Omental fat pad (tissue), 4 donors: ENCODE data around the gene EPS15. TPM values are rescaled to one million over a fixed set of nuclear protein-coding genes. Genes with fewer than 3 reads are reported as not detected.
A peak's percentile ranks its signal among the peaks of the same experiment; 100 is the strongest.

Source experiments
- ATAC-seq: fragments of 150-250 bp; one replicate; pipeline ENCODE4 v1.9.1; 2016; ENCODE audit warnings: mild to moderate bottlenecking, moderate library complexity; ENCODE audit not compliant: low FRiP score
- DNase-seq: peaks from one replicate; pipeline ENCODE4 v3.0.0-alpha.2; 2019; ENCODE audit warnings: low spot score
- total RNA-seq, 4 donors: library from RNA; depleted of rRNA; stranded (reverse); fragments of >200 nt; gene quantifications; one replicate each; pipeline ENCODE4 v1.1.0, GENCODE V29; 2016
- TF ChIP-seq, protein P1 (sequence below), 3 donors: fragments of 450-650 bp; IDR thresholded peaks; one replicate each; pipeline ENCODE4 v1.5.1; 2016 to 2017; ENCODE audit warnings: antibody characterized with exemption in 3 of 3, mild to moderate bottlenecking in 3 of 3, moderate library complexity in 2 of 3

The EPS15 gene
- total RNA-seq = 100 to 1,000 TPM in 1 of 4 donors, 10 to 100 TPM in 3; 83.1 to 186 (median 92.9) TPM

DNA sequence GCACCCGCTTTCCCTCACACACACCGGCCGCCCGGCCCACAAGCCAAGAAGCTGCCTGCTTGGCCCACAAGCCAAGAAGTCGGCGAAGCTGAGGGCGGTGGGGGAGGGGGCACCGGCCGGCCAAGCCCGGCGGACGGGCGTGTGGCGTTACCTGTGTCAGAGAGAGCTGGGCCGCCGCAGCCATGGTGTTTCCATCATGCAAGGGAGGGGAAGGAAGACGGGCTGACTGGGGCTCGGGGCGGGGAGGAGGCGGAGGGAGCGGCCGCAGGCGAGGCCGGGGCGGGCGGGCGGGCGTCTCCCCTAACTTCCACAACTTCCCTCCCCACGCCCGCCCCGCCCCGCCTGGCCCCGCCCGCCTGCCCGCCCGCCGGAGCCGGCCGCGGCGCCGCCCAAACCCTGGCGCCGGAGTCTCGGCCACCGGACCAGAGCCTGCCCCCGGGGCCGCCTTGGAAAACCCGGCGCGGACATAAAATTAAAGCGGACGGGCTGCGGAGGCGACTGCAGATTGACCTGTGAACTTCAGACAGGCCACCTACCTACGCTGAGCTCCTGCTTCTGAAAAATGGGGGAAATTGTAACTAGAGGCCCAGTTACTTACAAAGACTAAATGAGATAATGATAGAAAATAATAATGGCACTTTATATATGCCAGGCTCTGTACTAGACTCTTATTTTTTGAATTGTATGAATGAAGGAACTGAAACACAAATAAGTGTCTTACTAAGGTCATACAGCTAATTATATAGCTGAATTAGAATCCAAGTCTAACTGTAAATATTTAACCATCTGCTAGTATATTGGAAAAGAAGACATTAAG is at the start of gene EPS15:
Gene EPS15, minus strand, starts transcription at position 219 of the 817 bp plus-strand sequence. Its CDS starts 35 bp downstream, at position 184.
- ATAC-seq (peak; percentile 86), DNase-seq (peak; percentile 63)
- TF ChIP-seq, protein P1, sequence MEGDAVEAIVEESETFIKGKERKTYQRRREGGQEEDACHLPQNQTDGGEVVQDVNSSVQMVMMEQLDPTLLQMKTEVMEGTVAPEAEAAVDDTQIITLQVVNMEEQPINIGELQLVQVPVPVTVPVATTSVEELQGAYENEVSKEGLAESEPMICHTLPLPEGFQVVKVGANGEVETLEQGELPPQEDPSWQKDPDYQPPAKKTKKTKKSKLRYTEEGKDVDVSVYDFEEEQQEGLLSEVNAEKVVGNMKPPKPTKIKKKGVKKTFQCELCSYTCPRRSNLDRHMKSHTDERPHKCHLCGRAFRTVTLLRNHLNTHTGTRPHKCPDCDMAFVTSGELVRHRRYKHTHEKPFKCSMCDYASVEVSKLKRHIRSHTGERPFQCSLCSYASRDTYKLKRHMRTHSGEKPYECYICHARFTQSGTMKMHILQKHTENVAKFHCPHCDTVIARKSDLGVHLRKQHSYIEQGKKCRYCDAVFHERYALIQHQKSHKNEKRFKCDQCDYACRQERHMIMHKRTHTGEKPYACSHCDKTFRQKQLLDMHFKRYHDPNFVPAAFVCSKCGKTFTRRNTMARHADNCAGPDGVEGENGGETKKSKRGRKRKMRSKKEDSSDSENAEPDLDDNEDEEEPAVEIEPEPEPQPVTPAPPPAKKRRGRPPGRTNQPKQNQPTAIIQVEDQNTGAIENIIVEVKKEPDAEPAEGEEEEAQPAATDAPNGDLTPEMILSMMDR (IDR thresholded peaks at IDR 0.05) = no peak

DNA sequence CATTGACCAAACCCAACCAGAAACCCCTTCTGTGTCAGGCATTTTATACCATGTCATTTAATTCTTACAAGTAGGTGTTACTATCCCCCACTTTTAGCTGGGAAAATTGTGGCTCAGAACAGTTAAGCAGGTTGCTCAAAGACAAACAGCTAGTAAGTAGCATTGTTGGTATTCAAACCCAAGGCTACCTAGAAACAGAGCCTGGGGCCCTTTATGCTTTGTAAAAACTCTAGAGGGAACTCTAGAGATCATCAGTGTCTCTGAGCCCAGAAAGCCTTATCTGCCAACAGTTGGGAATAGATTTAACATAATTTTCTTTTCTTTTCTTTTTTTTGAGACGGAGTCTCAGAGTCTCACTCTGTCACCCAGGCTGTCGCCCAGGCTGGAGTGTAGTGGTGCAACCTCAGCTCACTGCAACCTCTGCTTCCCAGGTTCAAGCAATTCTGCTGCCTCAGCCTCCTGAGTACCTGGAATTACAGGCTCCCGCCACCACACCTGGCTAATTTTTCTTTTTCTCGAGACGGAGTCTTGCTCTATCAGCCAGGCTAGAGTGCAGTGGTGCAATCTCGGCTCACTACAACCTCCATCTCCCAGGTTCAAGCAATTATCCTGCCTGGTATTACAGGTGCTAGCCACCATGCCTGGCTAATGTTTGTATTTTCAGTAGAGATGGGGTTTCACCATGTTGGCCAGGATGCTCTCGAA is 49.3 kb upstream of the EPS15 start:
- ATAC-seq (no peak), DNase-seq (no peak)
- TF ChIP-seq, protein P1 (IDR thresholded peaks at IDR 0.05) = no peak

DNA sequence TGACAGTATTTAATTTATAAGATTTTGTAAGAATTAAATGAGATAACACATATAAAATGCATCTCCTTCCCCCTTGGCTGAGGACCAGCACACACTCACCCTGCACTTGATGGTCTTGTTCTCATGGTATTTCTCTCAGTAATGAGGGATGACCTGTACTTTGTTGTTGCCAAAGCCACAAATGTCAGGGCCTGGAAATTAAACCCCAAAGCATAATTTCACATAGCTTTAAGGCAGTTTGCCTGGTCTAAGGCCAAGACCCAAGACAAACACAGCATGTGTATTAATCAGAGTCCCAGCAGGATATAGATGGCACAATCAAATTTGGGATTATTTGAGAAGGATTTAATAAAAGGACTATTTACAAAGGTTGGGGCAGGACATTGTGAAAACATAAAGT is 48.6 kb upstream of the EPS15 start:
- ATAC-seq = no peak
- no peak for DNase-seq
- TF ChIP-seq, protein P1 (IDR thresholded peaks at IDR 0.05) = no peak

DNA sequence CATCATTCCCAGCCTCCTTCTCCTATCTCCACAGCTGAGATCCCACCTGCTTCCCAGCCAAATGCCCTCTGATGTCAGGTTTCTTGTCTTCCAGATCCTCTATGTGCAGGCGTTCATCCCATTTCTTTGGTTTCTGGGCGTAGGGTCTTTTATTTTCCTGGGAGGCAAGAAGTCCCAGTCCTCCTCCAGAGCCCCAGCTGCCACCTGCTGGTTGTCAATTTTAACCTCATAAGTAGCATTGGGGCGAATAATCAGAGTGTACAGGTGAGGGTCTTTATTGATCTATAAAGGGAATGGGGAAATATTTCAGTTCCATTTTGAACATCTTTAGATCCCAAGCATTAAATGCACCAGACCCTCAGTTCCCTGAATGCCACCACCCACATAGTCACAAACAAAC is 47.2 kb upstream of the EPS15 start:
- TF ChIP-seq, protein P1 (IDR thresholded peaks at IDR 0.05) = no peak
- no peak for DNase-seq
- ATAC-seq = no peak

DNA sequence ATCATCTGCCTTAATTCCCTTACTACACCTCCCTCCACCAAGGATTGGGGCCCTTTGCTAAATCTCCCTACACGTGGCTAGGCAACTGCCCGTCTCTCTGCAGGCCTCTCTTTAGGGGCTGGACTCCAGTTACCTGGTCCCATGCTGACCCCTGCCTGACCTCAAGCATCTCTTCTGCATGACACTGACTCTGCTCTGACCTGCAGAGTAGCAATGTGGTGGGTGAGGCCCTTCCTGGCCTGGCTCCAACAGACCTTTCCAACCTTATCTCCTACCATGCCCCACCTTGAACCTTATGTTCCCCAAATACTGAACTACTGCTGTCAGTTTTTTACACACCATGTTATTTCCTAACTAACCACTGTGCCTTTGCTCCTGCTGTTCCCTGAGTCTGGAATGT is 45.9 kb upstream of the EPS15 start:
- TF ChIP-seq, protein P1 (IDR thresholded peaks at IDR 0.05) = no peak
- ATAC-seq (no peak), DNase-seq (no peak)

GRCh38 chr1:51564124-51564523 is 45.1 kb upstream of the EPS15 start:
- ATAC-seq = peak; percentile 39
- TF ChIP-seq, protein P1 (IDR thresholded peaks at IDR 0.05) = no peak
- no peak for DNase-seq
